Immature natural killer cell (primary cell): ENCODE measurements around the gene MSRB3. TPM values are rescaled to one million over a fixed set of nuclear protein-coding genes. Genes with fewer than 3 reads are reported as not detected.

ENCODE experiments used
- DNase-seq, 3 donors: peaks; one replicate each; pipeline ENCODE4 v3.0.0; 2022; ENCODE audit warnings: mixed read lengths in 1 of 3
- H3K27ac Mint-ChIP-seq, 6 donors: one replicate each; pipeline ENCODE4 v1.8.0; 2020; ENCODE audit warnings: mixed read lengths in 6 of 6, mild to moderate bottlenecking in 5 of 6, inconsistent platforms in 4 of 6, moderate library complexity in 3 of 6
- H3K27me3 Mint-ChIP-seq, 3 donors: one replicate each; pipeline ENCODE4 v1.8.0; 2020 to 2021; ENCODE audit warnings: low read depth in 3 of 3, mild to moderate bottlenecking in 3 of 3, mixed read lengths in 3 of 3, moderate library complexity in 3 of 3, inconsistent platforms in 1 of 3
- H3K36me3 Mint-ChIP-seq, 3 donors: one replicate each; pipeline ENCODE4 v1.8.0; 2020; ENCODE audit warnings: mixed read lengths in 3 of 3, inconsistent platforms in 2 of 3, mild to moderate bottlenecking in 2 of 3
- H3K4me1 Mint-ChIP-seq, 2 donors: one replicate each; pipeline ENCODE4 v1.8.0; 2020; ENCODE audit warnings: inconsistent platforms in 2 of 2, mild to moderate bottlenecking in 2 of 2, mixed read lengths in 2 of 2, moderate library complexity in 1 of 2
- H3K4me3 Mint-ChIP-seq, 5 donors: one replicate each; pipeline ENCODE4 v1.8.0; 2020; ENCODE audit warnings: mild to moderate bottlenecking in 5 of 5, mixed read lengths in 5 of 5, inconsistent platforms in 3 of 5, moderate library complexity in 3 of 5
- H3K9me3 Mint-ChIP-seq, 6 donors: one replicate each; pipeline ENCODE4 v1.8.0; 2020; ENCODE audit warnings: mild to moderate bottlenecking in 6 of 6, mixed read lengths in 6 of 6, inconsistent platforms in 4 of 6, moderate library complexity in 3 of 6
- polyA plus RNA-seq, 3 donors: library from polyadenylated mRNA; unstranded; fragments of 300-500 nt; fragmentation: Illumina TruSeq; gene quantifications; one replicate each; pipeline ENCODE4 v1.2.3, GENCODE V29; 2021

Gene MSRB3
- polyA plus RNA-seq = 1 to 10 TPM; 3.0 to 4.6 (median 3.2) TPM

DNA sequence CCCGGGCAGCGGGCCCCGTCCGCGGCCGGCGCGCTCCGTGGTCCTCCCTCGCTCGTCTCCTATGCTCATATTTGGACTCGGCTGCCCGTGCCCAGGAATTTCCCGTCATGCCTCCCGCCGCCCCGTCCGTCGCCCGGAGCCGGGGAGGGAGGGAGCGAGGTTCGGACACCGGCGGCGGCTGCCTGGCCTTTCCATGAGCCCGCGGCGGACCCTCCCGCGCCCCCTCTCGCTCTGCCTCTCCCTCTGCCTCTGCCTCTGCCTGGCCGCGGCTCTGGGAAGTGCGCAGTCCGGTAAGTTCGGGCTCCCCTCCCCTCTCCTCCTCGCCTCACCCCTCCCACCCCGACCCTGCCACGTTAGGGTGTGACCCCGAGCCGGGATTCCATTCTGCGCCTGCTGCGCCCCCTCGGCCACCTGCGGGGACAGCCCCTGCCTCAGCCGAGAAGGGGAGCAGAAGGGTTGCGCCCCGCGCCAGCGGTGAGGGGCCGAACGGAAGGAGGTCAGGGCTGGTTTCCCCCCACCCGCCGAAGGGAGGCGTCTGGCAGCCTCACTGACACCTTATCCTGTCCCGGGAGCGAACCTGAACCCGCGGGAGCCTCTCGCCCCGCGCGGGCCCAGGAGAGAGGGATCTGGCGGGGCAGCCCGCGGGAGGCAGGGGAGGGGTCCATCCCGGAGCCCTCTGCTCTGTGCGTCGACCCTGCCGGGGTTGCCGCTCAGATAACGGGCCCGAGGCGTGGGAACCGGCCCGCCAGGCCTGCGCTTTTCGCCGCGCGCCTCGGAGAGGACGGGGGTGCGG is at the start of gene MSRB3:
TSS of gene MSRB3 (plus strand) at position 108 of the 793 bp plus-strand sequence. CDS start 29,897 bp downstream, outside the sequence.
- H3K9me3 Mint-ChIP-seq = no peaks in the 10 kb centered on the region

DNA sequence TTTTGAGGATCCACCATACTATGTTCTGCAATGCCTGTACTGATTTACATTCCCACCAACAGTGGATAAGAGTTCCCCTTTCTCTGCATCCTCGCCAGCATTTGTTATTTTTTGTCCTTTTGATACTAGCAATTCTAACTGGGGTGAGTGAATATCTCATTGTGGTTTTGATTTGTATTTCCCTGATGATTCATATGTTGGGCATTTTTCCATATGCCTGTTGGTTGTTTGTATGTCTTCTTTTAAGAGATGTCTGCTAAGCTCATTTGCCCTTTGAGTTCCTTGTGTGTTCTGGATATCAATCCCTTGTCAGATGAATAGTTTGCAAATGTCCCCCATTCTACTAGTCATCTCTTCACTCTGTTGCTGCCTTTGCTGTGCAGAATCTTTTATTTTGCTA is 49.0 kb upstream of the MSRB3 start:
- no peaks in the 10 kb centered on the region for H3K27me3 Mint-ChIP-seq

More for the DNA sequence above, at the start of gene MSRB3:
- no peaks in the 10 kb centered on the region for H3K36me3 Mint-ChIP-seq
- peak within 1 kb of the TSS; percentile 66 to 80 (median 75) for H3K4me3 Mint-ChIP-seq
- peaks cover 5 to 18% (median 12%) of the 10 kb centered on the region in 3 donors for H3K27me3 Mint-ChIP-seq
- peaks cover 10 to 16% of the 10 kb centered on the region in 2 donors for H3K4me1 Mint-ChIP-seq
- H3K27ac Mint-ChIP-seq = no peak within 1 kb of the TSS
- DNase-seq = peak in 1 of 3 donors; percentile 19

DNA sequence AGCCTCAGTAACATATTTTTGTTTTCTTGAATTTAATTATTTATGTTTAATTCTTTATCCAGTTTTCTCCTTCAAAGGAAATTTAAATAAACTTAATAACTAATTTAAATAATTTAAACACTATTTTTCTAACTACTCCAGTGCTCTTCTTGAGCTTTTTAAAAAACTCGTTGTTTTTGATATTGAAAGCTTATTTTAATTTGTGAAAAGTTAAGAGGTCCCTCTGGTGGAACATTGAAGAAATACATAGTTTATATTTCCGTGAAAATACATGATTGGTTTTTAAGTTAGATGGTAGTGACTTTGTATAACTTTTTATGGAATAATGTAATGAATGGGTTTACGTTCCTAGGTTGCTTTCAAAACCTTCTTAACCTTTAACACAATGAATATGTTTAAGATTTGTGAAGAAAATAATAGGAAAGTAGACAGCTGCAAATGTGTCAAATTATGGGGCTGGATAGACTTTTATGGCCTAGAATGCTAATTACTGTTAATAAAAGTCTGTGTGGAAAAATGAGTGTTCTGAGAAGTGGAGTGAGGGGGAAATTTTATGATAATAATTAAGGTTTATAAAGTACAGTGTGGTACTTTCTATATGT is 45.9 kb upstream of the MSRB3 start:
- peaks cover 0 to 8% (median 5%) of the 10 kb centered on the region in 6 donors for H3K9me3 Mint-ChIP-seq
- H3K27ac Mint-ChIP-seq = peak overlapping the region in 2 of 6 donors; percentile 48 to 65
- DNase-seq = peak; percentile 9 to 23 (median 21)
- H3K27me3 Mint-ChIP-seq = no peaks in the 10 kb centered on the region
- peaks cover 23 to 26% (median 26%) of the 10 kb centered on the region in 3 donors for H3K36me3 Mint-ChIP-seq
- peaks cover 9 to 36% of the 10 kb centered on the region in 2 donors for H3K4me1 Mint-ChIP-seq
- peak overlapping the region in 2 of 5 donors; percentile 2 to 64 for H3K4me3 Mint-ChIP-seq

More for the DNA sequence above, 49.0 kb upstream of the MSRB3 start:
- Mint-ChIP-seq H3K4me1 (peaks cover 28 to 64% of the 10 kb centered on the region in 2 donors), H3K9me3 (peaks cover 0 to 8% (median 5%) of the 10 kb centered on the region in 6 donors), H3K4me3 (no peak overlapping the region), H3K27ac (no peak overlapping the region), H3K36me3 (peaks cover 29 to 37% (median 33%) of the 10 kb centered on the region in 3 donors)
- no peak for DNase-seq

DNA sequence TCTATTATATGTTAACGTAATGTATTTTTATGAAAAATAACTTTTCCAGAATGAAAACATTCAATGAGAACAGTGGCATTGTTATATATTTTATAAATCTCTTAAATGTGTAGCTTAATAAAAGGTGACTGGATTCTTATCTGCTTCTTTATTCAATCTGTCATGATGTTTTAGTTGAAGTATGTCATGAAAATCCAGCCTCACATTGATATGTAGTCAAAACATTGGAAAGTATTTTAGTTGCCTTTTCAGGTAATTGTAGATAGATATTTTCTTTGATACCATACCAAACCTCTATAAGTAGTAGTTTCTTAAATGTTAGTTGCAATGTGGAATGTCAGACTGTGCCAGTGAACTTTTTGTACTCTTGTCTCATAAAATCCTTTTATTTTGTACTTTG is 41.3 kb upstream of the MSRB3 start:
- DNase-seq = no peak
- H3K4me1 Mint-ChIP-seq = peaks cover 7 to 15% of the 10 kb centered on the region in 2 donors
- H3K27me3 Mint-ChIP-seq = peaks cover 0 to 1% (median 0%) of the 10 kb centered on the region in 3 donors
- H3K27ac Mint-ChIP-seq = no peak overlapping the region
- no peaks in the 10 kb centered on the region for H3K9me3 Mint-ChIP-seq
- H3K4me3 Mint-ChIP-seq = no peak overlapping the region
- peaks cover 2 to 6% (median 3%) of the 10 kb centered on the region in 3 donors for H3K36me3 Mint-ChIP-seq

DNA sequence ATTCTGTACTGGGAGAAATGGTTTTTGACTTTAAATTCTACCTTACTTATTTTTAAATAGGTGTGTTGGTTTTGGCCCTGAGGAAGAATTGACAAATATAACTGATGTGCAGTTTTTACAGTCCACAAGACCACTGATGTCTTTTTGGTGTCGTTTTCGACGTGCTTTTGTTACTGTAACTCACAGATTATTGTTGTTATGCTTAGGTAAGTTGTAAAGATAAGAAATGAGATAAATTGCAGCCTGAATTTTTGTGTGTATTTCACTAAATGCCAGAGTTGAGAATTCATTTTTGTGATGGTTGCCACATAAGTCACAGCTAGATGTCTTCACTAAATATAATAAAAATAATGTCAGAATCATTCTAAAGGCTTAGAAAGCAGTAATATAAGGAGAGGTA is 39.9 kb upstream of the MSRB3 start:
- Mint-ChIP-seq H3K36me3 (peaks cover 7 to 16% (median 11%) of the 10 kb centered on the region in 3 donors), H3K27ac (no peak overlapping the region), H3K4me1 (peaks cover 0 to under 1% of the 10 kb centered on the region in 2 donors), H3K27me3 (peaks cover 0 to 1% (median 0%) of the 10 kb centered on the region in 3 donors), H3K4me3 (no peak overlapping the region), H3K9me3 (no peaks in the 10 kb centered on the region)
- DNase-seq = no peak

DNA sequence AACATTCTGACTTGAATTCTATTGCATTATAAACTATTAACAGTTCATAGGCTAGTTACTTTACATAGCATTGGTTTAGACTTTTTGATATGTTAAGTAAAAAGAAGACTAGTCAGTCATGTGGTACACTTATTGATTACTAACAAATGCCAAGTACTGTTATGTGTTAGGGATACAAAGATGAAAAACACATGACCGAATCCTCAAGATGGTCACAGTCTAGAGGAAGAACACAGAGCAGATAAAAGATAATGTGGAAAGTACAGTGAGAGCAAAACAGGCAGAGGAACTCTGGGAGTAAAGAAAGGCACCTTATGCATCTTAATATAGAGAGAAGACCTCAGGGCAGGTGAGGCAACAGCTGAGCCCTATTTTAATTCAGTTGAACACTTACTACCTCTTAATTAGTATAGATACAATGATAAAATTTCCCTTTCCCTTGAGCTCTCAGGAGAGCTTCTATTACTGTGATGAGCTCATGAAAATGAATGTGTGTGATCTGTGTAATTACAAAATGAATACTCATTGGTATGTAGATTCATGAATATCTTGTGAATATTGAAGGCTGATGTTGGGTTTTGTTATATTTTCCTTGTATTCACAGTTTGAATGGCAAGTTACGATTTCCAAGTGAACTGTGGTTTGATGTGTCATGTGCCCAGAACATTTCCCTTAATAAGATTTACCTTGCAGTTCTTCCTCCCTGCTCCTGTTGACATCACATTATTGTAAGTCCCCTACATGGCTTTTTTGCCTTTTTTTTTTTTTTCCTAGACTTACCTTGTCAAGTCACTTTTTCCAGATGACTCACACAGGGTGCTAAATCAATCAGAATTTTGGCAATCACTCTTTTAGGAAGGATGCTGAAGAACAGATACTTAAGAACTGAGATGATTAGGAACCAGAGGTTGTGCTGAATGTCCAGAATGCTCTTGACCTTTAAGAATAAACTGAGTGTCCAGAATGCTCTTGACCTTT is 29.5 kb upstream of the MSRB3 start:
- Mint-ChIP-seq H3K27me3 (peaks cover 0 to 3% (median 0%) of the 10 kb centered on the region in 3 donors), H3K36me3 (peaks cover 18 to 34% (median 22%) of the 10 kb centered on the region in 3 donors), H3K27ac (peak overlapping the region in 1 of 6 donors; percentile 39), H3K4me3 (no peak overlapping the region), H3K4me1 (no peaks in the 10 kb centered on the region), H3K9me3 (no peaks in the 10 kb centered on the region)
- DNase-seq = no peak

DNA sequence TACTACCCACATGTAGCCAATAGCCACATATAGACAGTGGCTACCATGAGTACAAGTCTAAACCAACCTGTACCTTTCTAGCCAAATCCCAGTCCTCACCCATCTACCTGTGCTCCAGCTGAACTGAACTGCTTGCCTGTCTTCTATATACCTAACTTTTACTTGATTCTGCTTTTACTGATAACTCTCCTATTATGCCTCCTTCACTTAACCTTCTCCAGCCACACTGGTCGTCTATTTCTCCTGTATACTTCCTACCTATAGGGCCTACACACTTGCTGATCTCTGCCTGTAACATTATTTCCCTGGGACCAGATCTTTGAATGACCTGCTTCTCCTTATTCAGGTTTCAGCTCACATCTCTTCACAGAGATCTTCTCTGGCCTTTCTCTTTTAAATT is 26.0 kb upstream of the MSRB3 start:
- DNase-seq = no peak
- H3K9me3 Mint-ChIP-seq = no peaks in the 10 kb centered on the region
- H3K27me3 Mint-ChIP-seq = peaks cover 0 to 3% (median 2%) of the 10 kb centered on the region in 3 donors
- no peaks in the 10 kb centered on the region for H3K4me1 Mint-ChIP-seq
- H3K4me3 Mint-ChIP-seq = no peak overlapping the region
- no peak overlapping the region for H3K27ac Mint-ChIP-seq
- peaks cover 9 to 21% (median 9%) of the 10 kb centered on the region in 3 donors for H3K36me3 Mint-ChIP-seq

DNA sequence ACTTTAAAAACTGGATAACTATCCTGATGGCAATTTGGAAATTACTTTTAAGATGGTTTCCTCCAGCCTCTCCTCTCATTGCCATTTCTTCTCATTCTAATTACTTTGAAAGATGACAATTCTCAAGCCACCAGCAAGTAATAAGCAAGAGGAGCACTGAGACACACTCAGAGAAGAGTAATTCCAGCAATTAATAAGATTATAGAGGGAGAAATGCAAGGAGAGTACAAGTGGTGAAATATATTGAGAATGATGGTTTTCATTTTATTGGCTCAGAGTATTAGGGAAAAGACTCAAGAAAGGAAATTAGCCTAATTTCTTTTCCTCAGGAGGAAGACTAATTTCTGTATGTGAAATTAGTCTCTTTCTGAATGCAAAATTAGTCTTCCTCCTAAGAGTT is 20.5 kb upstream of the MSRB3 start:
- no peak overlapping the region for H3K27ac Mint-ChIP-seq
- no peaks in the 10 kb centered on the region for H3K4me1 Mint-ChIP-seq
- peaks cover 1 to 2% (median 1%) of the 10 kb centered on the region in 3 donors for H3K27me3 Mint-ChIP-seq
- H3K36me3 Mint-ChIP-seq = no peaks in the 10 kb centered on the region
- DNase-seq = no peak
- H3K9me3 Mint-ChIP-seq = no peaks in the 10 kb centered on the region
- no peak overlapping the region for H3K4me3 Mint-ChIP-seq

DNA sequence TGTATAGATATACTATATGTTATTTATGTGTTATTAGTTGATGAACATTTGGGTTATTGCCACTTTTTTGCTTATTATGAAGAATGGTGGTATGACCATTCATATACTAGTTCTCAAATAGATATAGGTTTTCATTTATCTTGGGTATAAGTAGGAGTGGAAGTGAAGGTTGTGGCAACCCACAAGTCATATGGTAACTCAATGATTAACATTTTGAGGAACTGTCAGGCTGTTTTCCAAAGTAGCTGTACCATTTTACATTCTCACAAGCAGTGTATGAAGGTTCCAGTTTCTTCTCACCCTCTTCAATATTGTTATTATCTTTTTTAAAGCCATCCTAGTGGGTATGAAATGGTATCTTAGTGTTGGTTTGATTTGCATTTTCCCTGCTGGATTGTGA is 19.0 kb upstream of the MSRB3 start:
- no peak overlapping the region for H3K27ac Mint-ChIP-seq
- H3K4me3 Mint-ChIP-seq = no peak overlapping the region
- peaks cover 1 to 2% (median 1%) of the 10 kb centered on the region in 3 donors for H3K27me3 Mint-ChIP-seq
- no peak for DNase-seq
- H3K4me1 Mint-ChIP-seq = no peaks in the 10 kb centered on the region
- no peaks in the 10 kb centered on the region for H3K9me3 Mint-ChIP-seq
- H3K36me3 Mint-ChIP-seq = no peaks in the 10 kb centered on the region

DNA sequence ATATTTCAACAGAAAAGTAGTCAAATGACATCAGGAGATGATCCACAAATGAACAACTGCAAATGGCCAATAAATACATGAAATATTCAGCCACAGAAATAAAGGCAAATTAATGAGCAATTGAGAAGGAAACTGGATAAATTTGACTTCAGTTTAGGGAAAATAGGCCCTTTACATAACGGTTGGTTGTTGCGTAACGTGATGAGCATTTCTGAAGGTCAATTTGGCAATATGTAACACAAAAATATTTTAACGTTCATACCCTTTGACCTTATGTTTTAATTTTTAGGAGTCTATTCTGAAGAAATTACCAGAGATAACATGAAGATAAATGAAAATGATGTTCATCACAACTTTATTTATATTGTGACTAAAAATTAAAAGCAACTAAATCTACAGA is 14.7 kb upstream of the MSRB3 start:
- DNase-seq = no peak
- H3K27ac Mint-ChIP-seq = no peak overlapping the region
- H3K4me1 Mint-ChIP-seq = no peaks in the 10 kb centered on the region
- H3K36me3 Mint-ChIP-seq = no peaks in the 10 kb centered on the region
- no peaks in the 10 kb centered on the region for H3K9me3 Mint-ChIP-seq
- peaks cover 3 to 6% (median 5%) of the 10 kb centered on the region in 3 donors for H3K27me3 Mint-ChIP-seq
- no peak overlapping the region for H3K4me3 Mint-ChIP-seq

DNA sequence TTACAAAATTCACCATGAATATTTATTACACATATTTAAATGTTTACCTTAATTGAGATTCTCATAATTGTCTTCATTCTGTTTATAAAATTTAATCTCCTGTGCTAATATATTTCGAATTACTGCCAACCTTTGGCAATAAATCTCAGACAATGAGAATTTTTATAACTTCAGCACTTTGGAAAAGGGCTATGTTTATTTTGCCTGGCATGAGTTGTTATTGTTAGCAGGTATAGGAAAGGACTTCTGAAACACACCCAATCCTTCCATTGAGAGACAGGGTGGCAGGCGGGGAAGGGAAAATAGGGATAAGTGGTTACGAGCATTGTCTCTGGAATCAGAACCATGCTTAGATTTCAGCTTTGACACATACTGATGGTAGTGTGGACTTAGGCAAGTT is 12.1 kb upstream of the MSRB3 start:
- DNase-seq = no peak
- H3K27ac Mint-ChIP-seq = no peak overlapping the region
- peaks cover 2 to 9% (median 5%) of the 10 kb centered on the region in 3 donors for H3K27me3 Mint-ChIP-seq
- no peaks in the 10 kb centered on the region for H3K9me3 Mint-ChIP-seq
- no peak overlapping the region for H3K4me3 Mint-ChIP-seq
- H3K4me1 Mint-ChIP-seq = no peaks in the 10 kb centered on the region
- no peaks in the 10 kb centered on the region for H3K36me3 Mint-ChIP-seq

DNA sequence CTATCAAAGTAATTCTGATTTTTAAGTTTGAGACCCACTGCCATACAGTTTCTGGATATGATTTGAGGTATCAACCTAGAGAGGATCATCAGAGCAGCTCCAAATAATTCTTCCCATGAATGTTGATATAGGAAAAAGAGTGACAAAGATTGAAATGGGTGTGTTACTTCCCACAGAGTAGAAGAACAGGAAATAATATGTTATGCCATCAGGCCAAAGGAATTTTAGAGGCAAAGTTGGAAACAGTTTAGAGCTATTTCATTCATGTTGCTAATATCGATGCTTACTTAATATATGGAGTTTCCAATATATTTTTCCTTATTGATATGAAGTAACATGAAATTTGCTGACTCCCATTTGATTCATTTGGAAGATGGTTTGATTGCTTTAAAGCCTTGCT is 8.9 kb upstream of the MSRB3 start:
- H3K4me3 Mint-ChIP-seq = no peak overlapping the region
- H3K9me3 Mint-ChIP-seq = no peaks in the 10 kb centered on the region
- H3K4me1 Mint-ChIP-seq = no peaks in the 10 kb centered on the region
- no peaks in the 10 kb centered on the region for H3K36me3 Mint-ChIP-seq
- H3K27ac Mint-ChIP-seq = no peak overlapping the region
- no peak for DNase-seq
- peaks cover 4 to 9% (median 8%) of the 10 kb centered on the region in 3 donors for H3K27me3 Mint-ChIP-seq

DNA sequence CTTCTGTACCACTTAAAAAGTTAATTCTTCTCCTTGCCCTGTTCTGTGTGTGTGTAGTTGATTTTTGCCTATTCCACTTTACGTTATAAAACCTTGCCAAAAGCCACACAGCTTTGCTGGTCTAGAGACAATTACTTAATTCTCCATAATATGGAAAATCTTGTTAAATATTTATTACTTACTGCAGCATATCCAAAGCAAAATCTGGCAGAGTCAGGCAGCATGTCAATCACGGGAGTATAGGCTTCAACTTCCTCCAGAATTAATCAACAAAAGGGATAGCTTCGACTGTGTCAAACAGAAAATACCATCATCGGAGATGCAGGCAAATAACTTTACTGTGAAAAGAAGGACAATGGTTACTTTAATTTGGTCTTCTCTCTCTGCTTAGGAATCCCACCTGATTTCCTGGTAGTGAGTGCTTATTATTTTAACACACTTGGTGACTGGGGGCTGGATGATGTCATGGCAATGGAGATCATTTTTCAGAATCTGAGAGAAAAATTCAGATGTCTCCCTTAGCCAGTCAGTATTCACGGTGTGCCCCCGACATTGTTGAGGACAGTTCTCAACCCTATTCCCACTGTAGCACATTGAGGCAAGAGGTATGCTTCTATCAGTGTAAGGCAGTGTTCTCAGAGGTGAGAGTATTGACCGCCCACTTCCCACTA is 3.7 kb upstream of the MSRB3 start:
- peaks cover 7 to 14% (median 13%) of the 10 kb centered on the region in 3 donors for H3K27me3 Mint-ChIP-seq
- peaks cover 10 to 11% of the 10 kb centered on the region in 2 donors for H3K4me1 Mint-ChIP-seq
- DNase-seq = no peak
- no peaks in the 10 kb centered on the region for H3K36me3 Mint-ChIP-seq
- no peak overlapping the region for H3K4me3 Mint-ChIP-seq
- H3K9me3 Mint-ChIP-seq = no peaks in the 10 kb centered on the region
- H3K27ac Mint-ChIP-seq = no peak overlapping the region
